Transverse colon (tissue), 4 donors: ENCODE data around the gene MED17.

Source experiments
- EP300 ChIP-seq: sonication (generic); formaldehyde crosslinking; IDR thresholded peaks from one replicate; pipeline ENCODE4 v1.6.1; 2017; ENCODE audit warnings: antibody characterized with exemption, low read depth
- POLR2A ChIP-seq: fragments of 450-650 bp; IDR thresholded peaks from one replicate; pipeline ENCODE4 v1.6.1; 2016; ENCODE audit warnings: antibody characterized with exemption, mild to moderate bottlenecking, moderate library complexity
- POLR2AphosphoS5 ChIP-seq, 3 donors: sonication (generic); formaldehyde crosslinking; IDR thresholded peaks; one replicate each; pipeline ENCODE4 v1.6.1; 2016; ENCODE audit warnings: antibody characterized with exemption in 3 of 3
- TF ChIP-seq, protein P1 (sequence below), 5 experiments: fragments of 200-600 bp in 3 of 5; fragments of 450-650 bp in 2 of 5; sonication (generic) in 3 of 5; IDR thresholded peaks; 1 replicate in 2 of 5; 2 replicates in 3 of 5; pipeline ENCODE4 v1.5.1; 2016 to 2017; ENCODE audit warnings: antibody characterized with exemption in 5 of 5, inconsistent platforms in 3 of 5, mild to moderate bottlenecking in 2 of 5, moderate library complexity in 1 of 5

DNA sequence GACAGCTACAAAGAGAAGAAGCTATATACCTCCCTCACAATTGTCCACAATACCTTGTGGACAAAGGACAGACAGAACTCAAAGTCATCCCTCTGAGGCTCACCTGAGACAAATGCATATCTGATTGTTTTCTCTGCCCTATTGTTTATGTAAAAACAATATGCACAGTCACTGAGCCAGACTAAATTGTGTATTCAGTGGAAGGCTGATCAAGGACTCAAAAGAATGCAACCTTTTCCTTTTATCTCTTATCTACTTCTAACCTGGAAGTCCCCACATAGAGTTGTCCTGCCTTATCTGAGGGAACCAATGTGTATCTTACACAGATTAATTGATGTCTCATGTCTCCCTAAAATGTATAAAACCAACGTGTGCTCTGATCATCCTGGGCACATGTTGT is 13.9 kb upstream of the MED17 start:
- TF ChIP-seq, protein P1, sequence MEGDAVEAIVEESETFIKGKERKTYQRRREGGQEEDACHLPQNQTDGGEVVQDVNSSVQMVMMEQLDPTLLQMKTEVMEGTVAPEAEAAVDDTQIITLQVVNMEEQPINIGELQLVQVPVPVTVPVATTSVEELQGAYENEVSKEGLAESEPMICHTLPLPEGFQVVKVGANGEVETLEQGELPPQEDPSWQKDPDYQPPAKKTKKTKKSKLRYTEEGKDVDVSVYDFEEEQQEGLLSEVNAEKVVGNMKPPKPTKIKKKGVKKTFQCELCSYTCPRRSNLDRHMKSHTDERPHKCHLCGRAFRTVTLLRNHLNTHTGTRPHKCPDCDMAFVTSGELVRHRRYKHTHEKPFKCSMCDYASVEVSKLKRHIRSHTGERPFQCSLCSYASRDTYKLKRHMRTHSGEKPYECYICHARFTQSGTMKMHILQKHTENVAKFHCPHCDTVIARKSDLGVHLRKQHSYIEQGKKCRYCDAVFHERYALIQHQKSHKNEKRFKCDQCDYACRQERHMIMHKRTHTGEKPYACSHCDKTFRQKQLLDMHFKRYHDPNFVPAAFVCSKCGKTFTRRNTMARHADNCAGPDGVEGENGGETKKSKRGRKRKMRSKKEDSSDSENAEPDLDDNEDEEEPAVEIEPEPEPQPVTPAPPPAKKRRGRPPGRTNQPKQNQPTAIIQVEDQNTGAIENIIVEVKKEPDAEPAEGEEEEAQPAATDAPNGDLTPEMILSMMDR (IDR thresholded peaks at IDR 0.05) = no peak
- TF ChIP-seq POLR2A = no peak
- no peak for TF ChIP-seq EP300
- TF ChIP-seq POLR2AphosphoS5 (IDR thresholded peaks at IDR 0.05) = no peak
